Neural progenitor cell (in vitro differentiated cells): ENCODE data around the gene ZNF282.
A peak's percentile ranks its signal among the peaks of the same experiment; 100 is the strongest.

Source experiments
- EZH2 ChIP-seq: fragments of 200-600 bp; sonication (generic); IDR thresholded peaks from 2 replicates; pipeline ENCODE4 v1.6.1; 2017; ENCODE audit warnings: antibody characterized with exemption, mild to moderate bottlenecking, moderate library complexity
- EZH2phosphoT487 ChIP-seq: fragments of 200-600 bp; sonication (generic); IDR thresholded peaks from 2 replicates; pipeline ENCODE4 v1.6.1; 2017; ENCODE audit warnings: antibody characterized with exemption
- TF ChIP-seq, protein P1 (sequence below): fragments of 200-600 bp; sonication (generic); IDR thresholded peaks from 2 replicates; pipeline ENCODE4 v1.5.1; 2017; ENCODE audit warnings: antibody characterized with exemption, mild to moderate bottlenecking

DNA sequence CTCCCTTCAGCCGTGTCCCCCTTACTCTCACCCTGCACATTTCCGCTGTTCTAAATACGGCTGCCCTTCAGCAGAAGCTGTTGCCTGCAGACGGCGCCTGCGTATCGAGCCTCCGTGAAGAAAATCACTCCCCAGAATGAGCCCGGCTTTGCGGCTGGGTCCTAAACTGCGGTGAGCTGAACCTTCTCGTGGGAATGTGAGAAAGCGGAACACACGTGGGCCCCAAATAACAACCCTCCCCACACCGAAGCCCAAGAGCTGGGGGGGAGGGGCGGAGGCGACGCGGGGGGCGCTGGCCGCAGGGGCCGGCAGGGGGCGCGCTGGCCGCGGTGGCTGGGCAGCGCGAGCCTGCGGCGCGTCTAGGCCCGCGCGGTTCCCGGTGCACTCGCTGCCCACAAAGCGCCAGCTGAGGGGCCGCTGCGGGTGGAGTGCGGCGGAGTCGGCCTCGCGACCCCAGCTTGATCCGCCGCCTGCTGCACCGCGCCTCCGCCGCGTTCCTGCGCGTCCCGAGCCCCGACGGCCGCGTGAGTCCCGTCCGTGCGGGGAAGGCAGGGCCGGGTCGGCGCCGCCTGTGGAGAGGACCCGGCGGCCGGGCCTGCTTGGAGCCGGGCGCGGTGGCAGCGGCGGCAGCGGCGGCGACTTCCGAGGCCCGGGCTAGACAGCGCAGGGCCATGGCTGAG is 48.1 kb upstream of the ZNF282 start, which contains the start of gene ZNF398:
- TF ChIP-seq, protein P1, sequence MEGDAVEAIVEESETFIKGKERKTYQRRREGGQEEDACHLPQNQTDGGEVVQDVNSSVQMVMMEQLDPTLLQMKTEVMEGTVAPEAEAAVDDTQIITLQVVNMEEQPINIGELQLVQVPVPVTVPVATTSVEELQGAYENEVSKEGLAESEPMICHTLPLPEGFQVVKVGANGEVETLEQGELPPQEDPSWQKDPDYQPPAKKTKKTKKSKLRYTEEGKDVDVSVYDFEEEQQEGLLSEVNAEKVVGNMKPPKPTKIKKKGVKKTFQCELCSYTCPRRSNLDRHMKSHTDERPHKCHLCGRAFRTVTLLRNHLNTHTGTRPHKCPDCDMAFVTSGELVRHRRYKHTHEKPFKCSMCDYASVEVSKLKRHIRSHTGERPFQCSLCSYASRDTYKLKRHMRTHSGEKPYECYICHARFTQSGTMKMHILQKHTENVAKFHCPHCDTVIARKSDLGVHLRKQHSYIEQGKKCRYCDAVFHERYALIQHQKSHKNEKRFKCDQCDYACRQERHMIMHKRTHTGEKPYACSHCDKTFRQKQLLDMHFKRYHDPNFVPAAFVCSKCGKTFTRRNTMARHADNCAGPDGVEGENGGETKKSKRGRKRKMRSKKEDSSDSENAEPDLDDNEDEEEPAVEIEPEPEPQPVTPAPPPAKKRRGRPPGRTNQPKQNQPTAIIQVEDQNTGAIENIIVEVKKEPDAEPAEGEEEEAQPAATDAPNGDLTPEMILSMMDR, result peak; percentile 78
- TF ChIP-seq EZH2phosphoT487, result no peak
- no peak for TF ChIP-seq EZH2
